ENCODE results near the gene RETREG3.
"Not testable (repeated sequence)": the region's sequence is repeated elsewhere in the genome, so short reads cannot be mapped to it uniquely, and the experiment has no call there.

DNA sequence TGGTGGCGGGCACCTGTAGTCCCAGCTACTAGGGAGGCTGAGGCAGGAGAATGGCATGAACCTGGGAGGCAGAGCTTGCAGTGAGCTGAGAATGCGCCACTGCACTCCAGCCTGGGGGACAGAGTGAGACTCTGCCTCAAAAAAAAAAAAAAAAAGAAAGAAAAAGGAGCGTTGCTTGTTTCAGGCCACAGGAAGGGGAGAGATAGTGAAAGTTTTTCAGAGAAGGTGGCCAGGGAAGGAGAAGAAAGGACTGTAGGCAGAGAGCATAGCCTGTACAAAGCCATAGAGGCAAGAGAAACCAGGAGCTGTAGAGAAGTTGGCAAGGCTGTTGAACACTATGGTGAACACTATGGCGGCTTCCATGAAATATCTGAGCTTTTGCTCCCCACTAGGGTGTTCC is 68.6 kb downstream of the RETREG3 start:
- TF ChIP-seq, protein P1, sequence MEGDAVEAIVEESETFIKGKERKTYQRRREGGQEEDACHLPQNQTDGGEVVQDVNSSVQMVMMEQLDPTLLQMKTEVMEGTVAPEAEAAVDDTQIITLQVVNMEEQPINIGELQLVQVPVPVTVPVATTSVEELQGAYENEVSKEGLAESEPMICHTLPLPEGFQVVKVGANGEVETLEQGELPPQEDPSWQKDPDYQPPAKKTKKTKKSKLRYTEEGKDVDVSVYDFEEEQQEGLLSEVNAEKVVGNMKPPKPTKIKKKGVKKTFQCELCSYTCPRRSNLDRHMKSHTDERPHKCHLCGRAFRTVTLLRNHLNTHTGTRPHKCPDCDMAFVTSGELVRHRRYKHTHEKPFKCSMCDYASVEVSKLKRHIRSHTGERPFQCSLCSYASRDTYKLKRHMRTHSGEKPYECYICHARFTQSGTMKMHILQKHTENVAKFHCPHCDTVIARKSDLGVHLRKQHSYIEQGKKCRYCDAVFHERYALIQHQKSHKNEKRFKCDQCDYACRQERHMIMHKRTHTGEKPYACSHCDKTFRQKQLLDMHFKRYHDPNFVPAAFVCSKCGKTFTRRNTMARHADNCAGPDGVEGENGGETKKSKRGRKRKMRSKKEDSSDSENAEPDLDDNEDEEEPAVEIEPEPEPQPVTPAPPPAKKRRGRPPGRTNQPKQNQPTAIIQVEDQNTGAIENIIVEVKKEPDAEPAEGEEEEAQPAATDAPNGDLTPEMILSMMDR (IDR thresholded peaks at IDR 0.05) = not testable (repeated sequence)
- TF ChIP-seq POLR2A (IDR thresholded peaks at IDR 0.05) = not testable (repeated sequence)
